Lower lobe of right lung (tissue), 2 donors: ENCODE measurements around the gene ENTHD1. TPM values are rescaled to one million over a fixed set of nuclear protein-coding genes. Genes with fewer than 3 reads are reported as not detected.
A peak's percentile ranks its signal among the peaks of the same experiment; 100 is the strongest.

Source experiments
- ATAC-seq, 2 donors: fragments of 200-7000 bp; cut with Tn5 transposase; one replicate each; pipeline ENCODE4 v1.9.1; 2020 to 2022; ENCODE audit warnings: mild to moderate bottlenecking in 2 of 2, moderate library complexity in 2 of 2
- DNase-seq: peaks from one replicate; pipeline ENCODE4 v3.0.0-alpha.2; 2020
- H3K27ac ChIP-seq: fragments of 200-600 bp; one replicate; pipeline ENCODE4 v1.8.0; 2022
- H3K27me3 ChIP-seq: fragments of 200-600 bp; one replicate; pipeline ENCODE4 v1.8.0; 2022; ENCODE audit warnings: low read depth
- H3K36me3 ChIP-seq: fragments of 200-600 bp; one replicate; pipeline ENCODE4 v1.8.0; 2022; ENCODE audit warnings: mild to moderate bottlenecking
- H3K4me1 ChIP-seq: fragments of 200-600 bp; one replicate; pipeline ENCODE4 v1.8.0; 2022
- H3K4me3 ChIP-seq: fragments of 200-600 bp; one replicate; pipeline ENCODE4 v1.8.0; 2022; ENCODE audit warnings: mild to moderate bottlenecking
- H3K9me3 ChIP-seq: fragments of 200-600 bp; one replicate; pipeline ENCODE4 v1.8.0; 2022
- CTCF ChIP-seq: fragments of 200-600 bp; IDR thresholded peaks from one replicate; pipeline ENCODE4 v1.8.0; 2022; ENCODE audit warnings: antibody characterized with exemption, mild to moderate bottlenecking
- intact Hi-C: fragments of 100-400 bp; cut with DNase I; formaldehyde crosslinking; loops from one replicate; pipeline ENCODE4 v1.11.0; 2022
- total RNA-seq: library from RNA; stranded (reverse); fragmentation: NEBNext Ultra II Directional; extraction: Animal tissue kit (Norgen Biotek cat#: 25700); gene quantifications from one replicate; pipeline ENCODE4 v1.2.1, GENCODE V29; 2021
- donor health status: DM: no; HTN: yes; CAD: no; lungs with severe emphysema.

ENTHD1 gene
- total RNA-seq, 1 donor from 2014 or later, result not detected

GRCh38 chr22:39721206-39722031 lies 172.1 kb downstream of the ENTHD1 start:
- no peak for DNase-seq
- TF ChIP-seq CTCF, result no peak
- H3K27me3 ChIP-seq, result peaks cover 28% of the 10 kb centered on the region

GRCh38 chr22:39719559-39720450 lies 173.8 kb downstream of the ENTHD1 start:
- intact Hi-C loops, result no loop called here
- no peak for ATAC-seq

More at GRCh38 chr22:39721206-39722031, 172.1 kb downstream of the ENTHD1 start:
- Histone ChIP-seq H3K27ac (no peak overlapping the region), H3K9me3 (no peaks in the 10 kb centered on the region), H3K4me3 (no peak overlapping the region), H3K4me1 (no peaks in the 10 kb centered on the region), H3K36me3 (no peaks in the 10 kb centered on the region)
- intact Hi-C loops, result no loop called here
- ATAC-seq, result no peak

GRCh38 chr22:39718921-39719475 lies 174.6 kb downstream of the ENTHD1 start:
- Histone ChIP-seq H3K9me3 (no peaks in the 10 kb centered on the region), H3K4me3 (no peak overlapping the region), H3K36me3 (no peaks in the 10 kb centered on the region), H3K27me3 (peaks cover 19% of the 10 kb centered on the region), H3K27ac (no peak overlapping the region), H3K4me1 (no peaks in the 10 kb centered on the region)
- TF ChIP-seq CTCF, result no peak
- ATAC-seq (no peak), DNase-seq (no peak)
- intact Hi-C loops, result no loop called here

More at GRCh38 chr22:39719559-39720450, 173.8 kb downstream of the ENTHD1 start:
- Histone ChIP-seq H3K36me3 (no peaks in the 10 kb centered on the region), H3K27me3 (peaks cover 19% of the 10 kb centered on the region), H3K4me1 (no peaks in the 10 kb centered on the region), H3K9me3 (no peaks in the 10 kb centered on the region), H3K4me3 (no peak overlapping the region), H3K27ac (no peak overlapping the region)
- DNase-seq, result no peak
- TF ChIP-seq CTCF, result no peak

GRCh38 chr22:39718206-39718605 lies 175.4 kb downstream of the ENTHD1 start:
- intact Hi-C loops, result no loop called here
- H3K4me1 ChIP-seq, result no peaks in the 10 kb centered on the region
- peaks cover 21% of the 10 kb centered on the region for H3K27me3 ChIP-seq
- no peaks in the 10 kb centered on the region for H3K9me3 ChIP-seq
- ATAC-seq (no peak), DNase-seq (no peak)
- no peak for TF ChIP-seq CTCF
- H3K4me3 ChIP-seq, result no peak overlapping the region
- H3K27ac ChIP-seq, result no peak overlapping the region
- no peaks in the 10 kb centered on the region for H3K36me3 ChIP-seq

- no peaks in the 10 kb centered on the region for H3K36me3 ChIP-seq
- no peak overlapping the region for H3K4me3 ChIP-seq
- DNase-seq (peak; percentile 10), ATAC-seq (no peak)
- intact Hi-C loops, result no loop called here
- H3K27ac ChIP-seq, result no peak overlapping the region
- H3K4me1 ChIP-seq, result no peaks in the 10 kb centered on the region
- H3K27me3 ChIP-seq, result peaks cover 27% of the 10 kb centered on the region
- H3K9me3 ChIP-seq, result no peaks in the 10 kb centered on the region
- TF ChIP-seq CTCF, result no peak
Observed at GRCh38 chr22:39717099-39717498, 176.5 kb downstream of the ENTHD1 start.
